Prostate gland (tissue), 2 donors: Measurements from ENCODE around the gene ABLIM3.

Source experiments
- POLR2A ChIP-seq: fragments of 450-650 bp; IDR thresholded peaks from one replicate; pipeline ENCODE4 v1.6.1; 2016; ENCODE audit warnings: antibody characterized with exemption, mild to moderate bottlenecking
- TF ChIP-seq, protein P1 (sequence below), 4 experiments: fragments of 200-600 bp in 2 of 4; fragments of 450-650 bp in 2 of 4; sonication (generic) in 2 of 4; IDR thresholded peaks; 1 replicate in 3 of 4; 2 replicates in 1 of 4; pipeline ENCODE4 v1.5.1; 2016 to 2019; ENCODE audit warnings: antibody characterized with exemption in 4 of 4, mild to moderate bottlenecking in 2 of 4, moderate library complexity in 2 of 4

DNA sequence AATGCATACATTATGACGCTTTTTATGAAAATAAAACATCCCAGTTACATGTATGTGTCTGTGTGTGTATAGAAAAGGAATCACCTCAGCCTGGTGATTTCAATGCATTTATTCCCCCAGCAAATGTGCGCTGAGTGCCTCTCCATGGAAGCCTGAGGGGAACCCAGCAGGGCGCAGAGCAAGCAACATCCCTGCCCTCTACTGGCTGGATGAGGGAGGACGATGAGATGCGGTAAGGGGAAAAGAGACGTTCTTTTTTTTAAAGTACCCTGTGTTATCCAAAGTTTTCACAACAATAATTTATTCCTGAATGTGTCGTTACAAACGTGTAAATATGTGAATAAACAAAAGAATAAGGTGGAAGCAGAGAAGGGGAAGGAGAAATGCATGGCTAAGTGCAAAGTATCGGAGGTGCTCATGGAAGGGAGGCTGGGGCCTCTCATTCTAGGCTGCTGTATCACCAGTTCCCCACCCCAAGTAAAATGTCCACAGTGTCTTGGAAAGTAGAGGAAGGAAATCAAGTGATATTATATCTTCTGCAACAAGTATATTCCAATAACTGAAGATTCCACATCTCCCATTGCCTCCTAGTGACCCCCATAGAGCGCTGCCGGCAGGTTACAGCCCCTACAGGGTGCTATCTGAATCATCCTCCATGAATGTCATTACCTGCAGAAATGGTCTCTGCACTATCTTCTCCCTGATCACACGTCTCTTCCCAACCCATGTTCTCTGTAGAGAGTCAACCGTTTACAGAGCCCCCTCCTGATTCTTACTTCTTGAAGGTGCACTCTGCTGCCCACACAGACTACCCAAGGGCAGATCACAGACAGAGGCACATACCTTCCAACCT lies 13.0 kb upstream of the ABLIM3 start:
- TF ChIP-seq, protein P1, sequence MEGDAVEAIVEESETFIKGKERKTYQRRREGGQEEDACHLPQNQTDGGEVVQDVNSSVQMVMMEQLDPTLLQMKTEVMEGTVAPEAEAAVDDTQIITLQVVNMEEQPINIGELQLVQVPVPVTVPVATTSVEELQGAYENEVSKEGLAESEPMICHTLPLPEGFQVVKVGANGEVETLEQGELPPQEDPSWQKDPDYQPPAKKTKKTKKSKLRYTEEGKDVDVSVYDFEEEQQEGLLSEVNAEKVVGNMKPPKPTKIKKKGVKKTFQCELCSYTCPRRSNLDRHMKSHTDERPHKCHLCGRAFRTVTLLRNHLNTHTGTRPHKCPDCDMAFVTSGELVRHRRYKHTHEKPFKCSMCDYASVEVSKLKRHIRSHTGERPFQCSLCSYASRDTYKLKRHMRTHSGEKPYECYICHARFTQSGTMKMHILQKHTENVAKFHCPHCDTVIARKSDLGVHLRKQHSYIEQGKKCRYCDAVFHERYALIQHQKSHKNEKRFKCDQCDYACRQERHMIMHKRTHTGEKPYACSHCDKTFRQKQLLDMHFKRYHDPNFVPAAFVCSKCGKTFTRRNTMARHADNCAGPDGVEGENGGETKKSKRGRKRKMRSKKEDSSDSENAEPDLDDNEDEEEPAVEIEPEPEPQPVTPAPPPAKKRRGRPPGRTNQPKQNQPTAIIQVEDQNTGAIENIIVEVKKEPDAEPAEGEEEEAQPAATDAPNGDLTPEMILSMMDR (IDR thresholded peaks at IDR 0.05), result peak in 3 of 4 experiments; percentile 12 to 37 (median 21)
- no peak for TF ChIP-seq POLR2A
